Fibroblast of lung (primary cell): ENCODE data around the gene CFAP107.

Source experiments
- CTCF ChIP-seq, 2 donors: IDR thresholded peaks in 1 of 2; conservative IDR thresholded peaks in 1 of 2; 1 replicate in 1 of 2; 2 replicates in 1 of 2; pipeline ENCODE4 v1.5.1; 2011 to 2012; ENCODE audit warnings: low read length in 2 of 2, control low read depth in 1 of 2, inconsistent platforms in 1 of 2, low read depth in 1 of 2, mild to moderate bottlenecking in 1 of 2
- EZH2 ChIP-seq: IDR thresholded peaks from 2 replicates; pipeline ENCODE4 v1.5.1; 2012; ENCODE audit warnings: low read length, control low read depth, mild to moderate bottlenecking; ENCODE audit errors: missing control alignments

- no peak for TF ChIP-seq CTCF (conservative IDR thresholded peaks at IDR 0.05 in 1 of 2, IDR thresholded peaks at IDR 0.05 in 1 of 2; ENCODE audit: low read depth in 1 of 2, low read length in 2 of 2)
- TF ChIP-seq EZH2: no peak
Measured at GRCh38 chr1:12778907-12779306, 32.9 kb downstream of the CFAP107 start.
